ENCODE measurements around the gene TMEM161A.
"Not testable (repeated sequence)": the region's sequence is repeated elsewhere in the genome, so short reads cannot be mapped to it uniquely, and the experiment has no call there.

TMEM161A gene

DNA sequence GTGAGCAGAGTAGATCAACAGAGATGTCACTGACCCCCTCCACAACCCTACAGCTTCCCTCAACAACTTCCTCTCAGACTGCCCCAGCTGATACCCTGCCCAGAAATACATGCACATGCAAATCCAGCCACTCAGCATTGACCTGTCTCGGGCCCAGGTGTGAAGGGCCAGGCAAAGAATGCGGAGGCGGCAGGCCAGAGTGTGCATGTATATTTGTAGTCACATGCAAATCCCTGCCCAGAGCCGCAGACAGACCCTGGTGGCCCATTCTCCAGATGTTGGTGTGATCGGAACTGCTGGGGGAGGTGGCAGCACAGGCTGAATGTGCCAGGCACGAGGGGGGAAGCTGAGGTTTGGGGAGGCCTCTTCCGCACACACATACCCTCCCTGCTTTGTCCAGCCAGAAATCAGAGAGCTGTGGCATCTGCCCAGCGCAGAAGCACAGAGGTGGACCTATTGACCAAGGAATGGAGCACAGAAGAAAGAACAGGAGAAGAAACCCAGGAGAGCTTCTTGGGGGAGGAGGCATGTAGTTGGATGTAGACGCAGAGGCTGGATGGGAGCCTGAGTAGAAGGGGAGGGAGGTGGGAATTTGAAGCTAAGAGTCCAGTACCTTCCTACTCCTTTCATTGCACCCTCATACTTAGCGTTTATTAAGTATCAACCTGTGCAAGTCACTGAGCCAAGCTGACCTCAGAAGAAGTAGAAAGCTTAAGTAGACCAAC is 17.4 kb upstream of the TMEM161A start:
- in situ Hi-C loops (cut with HindIII; ENCODE audit: low sequenced_read_pairs): no loop called here

DNA sequence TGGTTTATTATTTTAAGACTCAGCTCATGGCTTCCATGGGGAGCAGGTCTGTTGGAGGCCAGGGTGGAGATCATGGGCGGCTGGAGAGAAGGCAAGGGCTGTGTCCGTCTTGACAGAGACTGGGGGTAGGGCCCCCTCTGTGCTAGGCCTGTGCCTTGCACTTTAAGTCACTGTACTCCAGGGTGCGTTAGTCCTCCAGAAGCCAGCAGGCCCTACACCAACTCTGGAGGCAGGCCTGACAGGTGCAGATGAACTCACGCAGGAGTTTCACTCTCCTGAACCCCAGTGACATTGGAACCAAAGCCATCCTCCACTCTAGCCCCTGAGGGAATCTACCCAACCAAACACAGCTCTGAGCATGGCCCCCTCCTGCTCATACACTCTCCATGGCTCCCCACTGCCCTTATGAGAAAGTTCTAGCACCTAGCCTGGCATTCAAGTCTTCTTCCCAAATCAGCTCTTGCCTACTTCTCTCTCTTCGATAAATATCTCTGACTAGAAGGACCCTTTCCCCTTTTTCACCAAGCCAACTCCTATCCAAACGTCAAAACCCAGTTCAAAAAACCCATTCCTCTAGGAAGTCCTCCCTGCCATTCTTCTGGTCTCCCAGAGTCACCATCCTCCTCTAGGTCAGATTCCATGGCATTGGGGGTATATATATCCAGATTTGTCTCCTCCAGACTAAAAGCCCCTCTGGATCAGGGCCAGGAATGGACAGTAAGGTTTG is 16.7 kb upstream of the TMEM161A start:
- in situ Hi-C loops (cut with HindIII; ENCODE audit: low sequenced_read_pairs): no loop called here

GRCh38 chr19:19152668-19153384 is 14.5 kb upstream of the TMEM161A start:
- in situ Hi-C loops (cut with HindIII; ENCODE audit: low sequenced_read_pairs): no loop called here

- in situ Hi-C loops (cut with HindIII; ENCODE audit: low sequenced_read_pairs): no loop called here
Measured at GRCh38 chr19:19151418-19151817, 13.1 kb upstream of the TMEM161A start.

DNA sequence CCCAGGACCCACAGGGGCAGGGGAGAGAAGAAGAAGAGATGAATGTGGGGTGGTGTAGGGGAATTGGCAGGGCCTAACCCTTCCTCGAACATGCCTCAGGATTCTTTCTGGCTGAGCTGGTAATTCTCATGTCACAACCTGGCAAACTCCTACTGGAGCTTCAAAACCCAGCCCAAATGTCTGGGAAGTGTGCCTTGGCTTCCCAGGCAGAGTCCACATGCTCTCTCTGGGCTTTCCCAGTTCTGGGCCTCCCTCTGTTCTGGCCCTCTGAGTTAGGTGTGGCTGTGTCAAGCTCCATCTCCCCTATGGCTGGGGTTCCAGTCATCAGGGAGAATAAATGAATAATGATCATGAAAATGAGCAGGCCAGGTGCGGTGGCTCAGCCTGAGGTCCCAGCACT is 11.2 kb upstream of the TMEM161A start:
- in situ Hi-C loops (cut with HindIII; ENCODE audit: low sequenced_read_pairs): no loop called here

- in situ Hi-C loops (cut with HindIII; ENCODE audit: low sequenced_read_pairs): not testable (repeated sequence)
Measured at GRCh38 chr19:19148504-19148903, 10.2 kb upstream of the TMEM161A start.

GRCh38 chr19:19147344-19147743 is 9.1 kb upstream of the TMEM161A start:
- in situ Hi-C loops (cut with HindIII; ENCODE audit: low sequenced_read_pairs): no loop called here

GRCh38 chr19:19146865-19147264 is 8.6 kb upstream of the TMEM161A start:
- in situ Hi-C loops (cut with HindIII; ENCODE audit: low sequenced_read_pairs): no loop called here

- in situ Hi-C loops (cut with HindIII; ENCODE audit: low sequenced_read_pairs): no loop called here
Measured at GRCh38 chr19:19145684-19146608, 7.7 kb upstream of the TMEM161A start.

DNA sequence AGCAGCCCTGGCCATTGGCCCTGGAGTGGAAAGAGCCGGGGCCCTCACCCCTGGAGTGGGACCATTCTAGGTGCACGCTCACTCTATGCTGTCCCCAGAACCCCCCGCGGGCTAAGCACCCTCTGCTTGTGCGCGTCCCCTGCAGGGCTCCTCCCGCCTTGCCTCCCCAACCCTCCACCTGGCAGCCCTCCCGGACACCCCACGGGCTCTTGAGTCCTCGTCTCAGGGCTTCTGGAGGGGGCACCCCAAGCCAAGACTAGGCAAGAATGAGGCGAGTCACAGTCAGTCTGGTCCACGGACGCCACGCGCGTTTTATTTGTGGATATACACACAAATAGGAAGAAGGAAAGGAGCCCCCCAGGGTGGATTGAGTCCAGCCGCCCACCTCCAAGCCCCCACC is 7.0 kb upstream of the TMEM161A start:
- in situ Hi-C loops (cut with HindIII; ENCODE audit: low sequenced_read_pairs): no loop called here

DNA sequence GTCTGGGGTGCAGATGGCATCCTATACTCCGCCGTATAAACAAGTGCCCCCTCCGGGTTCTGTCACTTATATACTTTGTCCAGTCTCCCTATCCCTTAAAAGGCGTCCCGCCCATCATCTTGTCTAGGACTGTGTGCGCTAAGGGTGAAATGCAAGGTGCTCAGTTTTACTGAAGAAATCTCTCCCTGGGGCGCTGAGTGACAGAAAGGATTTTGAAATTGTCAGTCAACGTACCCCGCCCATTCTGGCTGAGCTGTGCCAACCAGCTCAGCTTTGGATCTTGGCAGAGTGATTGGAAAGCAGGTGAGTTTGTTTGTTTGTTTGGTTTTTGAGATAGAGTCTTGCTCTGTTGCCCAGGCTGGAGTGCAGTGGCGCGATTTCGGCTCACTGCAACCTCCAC is 4.1 kb upstream of the TMEM161A start:
- in situ Hi-C loops (cut with HindIII; ENCODE audit: low sequenced_read_pairs): no loop called here

- in situ Hi-C loops (cut with HindIII; ENCODE audit: low sequenced_read_pairs): no loop called here
Measured at GRCh38 chr19:19140476-19140875, 2.2 kb upstream of the TMEM161A start.

DNA sequence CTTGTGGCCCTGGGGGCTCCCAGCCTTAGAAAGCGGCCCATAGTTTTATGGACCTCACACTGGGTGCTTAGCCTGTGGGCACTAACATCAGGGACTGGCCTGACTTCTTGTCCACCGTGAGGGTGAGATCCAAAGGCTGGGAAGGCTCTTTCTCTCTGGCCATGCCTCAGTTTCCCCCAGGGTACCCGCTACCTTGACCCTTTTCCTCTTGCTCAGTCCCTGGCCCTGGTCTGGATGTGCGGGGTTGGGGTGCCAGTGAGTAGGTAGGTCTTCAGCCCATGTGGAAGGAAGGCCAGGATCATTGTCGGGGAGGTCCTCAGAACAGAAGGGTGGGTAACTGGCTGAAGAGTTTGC is 1.6 kb upstream of the TMEM161A start:
- in situ Hi-C loops (cut with HindIII; ENCODE audit: low sequenced_read_pairs): no loop called here

DNA sequence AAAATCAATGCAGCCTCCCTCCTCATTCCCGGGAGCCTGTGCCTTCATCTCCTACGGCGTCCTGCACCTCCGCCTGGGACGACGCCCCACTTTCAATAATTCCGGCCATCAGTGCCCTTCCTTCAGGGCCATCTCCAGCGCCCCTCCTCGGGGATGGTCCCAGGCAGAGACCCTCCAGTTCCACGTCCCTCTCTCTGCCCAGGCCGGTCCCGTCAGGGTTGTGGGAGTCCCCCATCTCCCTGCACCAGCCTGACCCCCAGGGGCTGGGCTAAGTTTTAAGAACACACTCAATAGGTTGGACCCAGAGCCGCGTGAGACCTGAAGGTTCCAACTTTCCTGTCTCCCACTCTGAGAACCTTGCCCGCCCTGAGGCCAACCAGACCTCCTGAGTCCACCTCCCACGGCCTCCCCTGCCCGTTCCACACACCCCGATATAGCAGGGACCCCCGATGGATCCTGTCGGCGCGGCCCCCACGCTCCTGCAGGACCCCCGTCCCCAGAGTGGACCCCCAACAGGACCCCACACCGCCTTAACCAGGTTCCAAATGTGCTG is 646 bp downstream of the TMEM161A start:
- in situ Hi-C loops (cut with HindIII; ENCODE audit: low sequenced_read_pairs): no loop called here

DNA sequence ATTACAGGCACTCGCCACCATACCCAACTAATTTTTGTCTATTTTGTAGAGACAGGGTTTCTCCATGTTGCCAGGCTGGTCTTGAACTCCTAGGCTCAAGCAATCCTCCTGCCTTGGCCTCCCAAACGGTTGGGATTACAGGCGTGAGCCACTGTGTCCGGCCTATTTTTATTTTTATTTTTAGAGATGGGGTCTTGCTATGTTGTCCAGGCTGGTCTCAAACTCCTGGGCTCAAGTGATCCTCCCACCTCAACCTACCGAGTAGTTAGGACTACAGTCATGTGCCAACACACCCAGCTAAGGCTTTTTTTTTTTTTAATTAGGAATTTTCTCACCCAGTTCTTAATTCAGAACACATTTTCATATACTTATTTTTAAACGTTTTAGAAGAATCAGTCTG is 2.6 kb downstream of the TMEM161A start:
- in situ Hi-C loops (cut with HindIII; ENCODE audit: low sequenced_read_pairs): not testable (repeated sequence)

GRCh38 chr19:19134687-19135158 is 3.6 kb downstream of the TMEM161A start:
- in situ Hi-C loops (cut with HindIII; ENCODE audit: low sequenced_read_pairs): no loop called here

DNA sequence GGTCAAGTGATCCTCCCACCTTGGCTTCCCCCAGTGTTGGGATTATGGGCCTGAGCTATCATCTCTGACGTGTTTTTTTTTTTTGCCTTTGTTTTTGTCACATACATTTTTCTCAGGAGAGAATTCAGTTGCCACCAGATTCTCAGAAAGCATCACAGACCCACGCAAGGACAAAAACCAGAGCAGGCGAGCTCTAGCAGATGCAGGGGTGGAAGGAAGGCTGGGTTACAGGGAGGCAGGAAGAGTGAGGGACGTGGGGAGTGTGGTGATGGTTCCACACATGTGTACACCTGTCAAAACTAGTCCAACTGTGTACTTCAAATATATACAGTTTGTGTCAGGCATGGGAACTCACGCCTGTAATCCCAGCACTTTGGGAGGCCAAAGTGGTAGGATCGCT is 4.3 kb downstream of the TMEM161A start:
- in situ Hi-C loops (cut with HindIII; ENCODE audit: low sequenced_read_pairs): no loop called here

DNA sequence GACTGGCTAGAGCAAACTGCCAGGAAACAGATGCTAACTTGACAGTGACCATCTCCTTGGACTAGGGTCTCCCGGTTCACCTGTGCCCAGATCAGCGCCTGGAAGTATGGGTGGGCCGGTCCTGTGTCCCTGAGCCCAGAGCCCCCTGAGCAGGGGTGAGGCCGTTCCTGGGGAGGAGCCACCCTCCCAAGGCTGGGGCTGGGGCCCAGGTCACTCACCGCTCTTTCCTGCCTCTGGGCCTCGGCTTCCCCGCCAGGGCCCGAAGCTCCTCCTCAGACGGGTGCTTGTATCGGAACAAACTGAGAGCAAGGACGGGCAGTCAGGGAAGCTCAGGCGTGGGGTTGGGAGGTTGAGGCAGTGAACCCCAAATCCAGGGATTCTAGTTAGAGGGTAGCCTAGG is 5.4 kb downstream of the TMEM161A start:
- in situ Hi-C loops (cut with HindIII; ENCODE audit: low sequenced_read_pairs): no loop called here

DNA sequence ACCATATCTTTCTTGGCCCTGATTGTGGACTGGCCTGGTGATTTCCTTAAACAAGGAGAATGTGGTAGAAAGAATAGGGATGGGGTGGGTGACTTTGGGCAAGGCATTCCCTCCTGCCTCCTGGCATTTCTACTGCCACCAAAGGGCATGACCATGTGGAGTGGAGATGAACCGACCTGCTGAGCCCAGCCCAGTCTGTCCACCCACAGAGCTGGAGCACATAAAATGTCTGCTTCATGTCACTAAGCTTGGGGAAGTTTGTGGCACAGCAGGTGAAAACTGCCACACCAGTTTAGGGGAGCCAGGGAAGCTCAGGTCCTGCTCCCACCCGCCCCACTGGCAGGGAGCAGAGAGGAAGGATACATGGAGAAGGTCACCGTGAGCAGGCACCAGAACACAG is 6.3 kb downstream of the TMEM161A start:
- in situ Hi-C loops (cut with HindIII; ENCODE audit: low sequenced_read_pairs): no loop called here

- in situ Hi-C loops (cut with HindIII; ENCODE audit: low sequenced_read_pairs): no loop called here
Measured at GRCh38 chr19:19126102-19126501, 12.2 kb downstream of the TMEM161A start.

DNA sequence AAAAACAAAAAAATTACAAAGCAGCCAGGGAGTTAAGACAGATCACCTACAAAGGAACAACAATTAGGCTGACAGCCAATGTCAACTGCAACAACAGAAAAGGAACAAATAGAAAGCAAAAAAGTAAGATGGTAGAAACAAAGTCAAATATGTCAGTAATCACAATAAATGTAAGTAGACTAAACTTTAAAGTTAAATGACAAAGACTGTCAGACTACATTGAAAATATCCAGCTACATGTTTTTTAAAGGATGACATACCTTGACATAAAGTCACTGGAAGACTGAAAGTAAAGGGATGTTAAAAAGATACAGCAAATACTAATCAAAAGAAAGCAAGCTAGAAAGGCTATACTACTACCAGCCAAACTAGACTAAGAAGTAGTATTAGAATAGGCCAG is 14.9 kb downstream of the TMEM161A start:
- in situ Hi-C loops (cut with HindIII; ENCODE audit: low sequenced_read_pairs): no loop called here

Data from DLD1 (cell line).